Right lung (tissue), 5 donors: ENCODE results near the gene HOXB6. TPM values are rescaled to one million over a fixed set of nuclear protein-coding genes. Genes with fewer than 3 reads are reported as not detected.

ENCODE experiments used
- DNase-seq, 2 donors: peaks; one replicate each; pipeline ENCODE4 v3.0.0-alpha.2; 2013
- polyA plus RNA-seq, 5 donors: library from polyadenylated mRNA; unstranded; fragments of 120-200 nt; gene quantifications; one replicate each; pipeline versions ENCODE4 v1.2.1 to v1.2.3, GENCODE V29; 2013; ENCODE audit warnings: inconsistent platforms in 1 of 5, low replicate concordance in 1 of 5; ENCODE audit not compliant: insufficient read length in 5 of 5, insufficient read depth in 1 of 5

HOXB6 gene
- polyA plus RNA-seq, 5 donors, result 11.9 to 14.9 (median 13.3) TPM

DNA sequence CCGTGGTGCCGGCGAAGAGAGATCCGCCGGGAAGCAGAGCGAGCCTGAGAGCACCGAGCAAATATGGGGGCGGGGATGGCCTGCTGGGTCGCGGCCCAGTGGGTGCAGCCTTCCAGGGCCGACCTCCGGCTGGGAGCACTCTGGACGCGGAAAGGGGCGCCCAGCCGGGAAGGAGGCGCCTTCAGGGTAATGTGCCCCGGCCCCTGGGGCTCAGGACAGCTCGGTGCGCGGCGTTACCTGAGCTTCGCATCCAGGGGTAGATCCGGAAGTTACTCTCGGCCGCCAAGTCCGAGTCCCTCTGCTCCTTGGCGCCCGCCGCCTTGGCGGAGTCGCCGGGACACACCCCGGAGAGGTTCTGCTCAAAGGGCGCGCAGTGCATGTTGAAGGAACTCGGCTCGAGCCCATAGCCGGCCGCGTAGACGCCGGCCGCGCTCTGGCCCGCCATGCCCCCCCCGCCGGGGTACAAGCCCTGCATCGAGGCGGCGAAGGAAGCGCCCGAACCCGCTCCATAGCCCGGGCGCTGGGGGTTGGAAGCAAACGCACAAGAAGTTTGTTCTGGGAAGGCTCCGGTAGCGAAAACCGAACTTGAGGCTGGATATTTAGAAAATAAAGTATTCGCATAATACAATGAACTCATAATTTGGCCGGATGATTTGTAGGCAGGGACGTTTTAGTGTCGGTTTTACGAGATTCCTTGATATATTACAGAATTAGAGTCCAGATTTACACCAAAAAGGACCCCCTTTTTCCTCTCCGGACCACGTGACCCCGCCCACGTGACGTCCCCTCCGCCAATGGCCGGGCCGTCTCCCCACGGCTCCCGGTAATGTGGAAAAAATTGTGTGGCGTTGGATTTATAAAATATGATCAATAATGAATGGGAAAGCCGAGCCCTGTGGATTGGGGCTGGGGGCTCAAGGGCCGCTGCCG is 5.8 kb upstream of the HOXB6 start, which contains the start of gene HOXB7:
Gene HOXB7, minus strand, starts transcription at position 736 of the 930 bp plus-strand sequence. Its CDS starts 99 bp downstream, at position 637.
- no peak for DNase-seq

DNA sequence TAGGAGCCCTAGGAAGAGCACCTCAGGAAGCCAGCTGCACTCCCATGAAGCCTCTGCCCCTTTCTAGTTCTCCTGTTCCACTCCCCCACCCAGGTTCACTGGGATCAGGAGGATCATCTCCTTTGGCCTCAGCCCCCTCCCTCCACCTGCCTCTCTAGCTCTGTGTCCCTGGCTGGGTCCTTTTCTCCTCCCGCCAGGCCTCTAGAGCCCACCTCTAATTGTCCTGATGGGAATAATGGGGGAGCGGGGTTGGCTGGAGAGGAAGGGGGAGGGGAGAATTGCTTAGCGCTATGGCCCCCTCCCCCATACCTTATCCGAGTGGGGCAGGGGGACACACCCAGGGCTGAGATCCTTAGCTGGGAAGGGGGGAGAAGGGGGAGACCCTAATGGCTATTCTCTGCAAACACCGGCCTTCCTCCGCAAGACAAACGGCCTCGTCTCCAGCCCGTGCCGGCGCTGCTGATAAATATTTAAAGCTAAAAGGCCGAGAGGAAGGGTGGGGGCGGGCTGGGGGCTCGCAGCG is 5.0 kb upstream of the HOXB6 start:
- DNase-seq, result no peak

GRCh38 chr17:48609033-48609432 is 4.2 kb upstream of the HOXB6 start:
- DNase-seq, result no peak

- DNase-seq, result no peak
These were observed 3.7 kb upstream of the HOXB6 start for GRCh38 chr17:48608494-48608834.

DNA sequence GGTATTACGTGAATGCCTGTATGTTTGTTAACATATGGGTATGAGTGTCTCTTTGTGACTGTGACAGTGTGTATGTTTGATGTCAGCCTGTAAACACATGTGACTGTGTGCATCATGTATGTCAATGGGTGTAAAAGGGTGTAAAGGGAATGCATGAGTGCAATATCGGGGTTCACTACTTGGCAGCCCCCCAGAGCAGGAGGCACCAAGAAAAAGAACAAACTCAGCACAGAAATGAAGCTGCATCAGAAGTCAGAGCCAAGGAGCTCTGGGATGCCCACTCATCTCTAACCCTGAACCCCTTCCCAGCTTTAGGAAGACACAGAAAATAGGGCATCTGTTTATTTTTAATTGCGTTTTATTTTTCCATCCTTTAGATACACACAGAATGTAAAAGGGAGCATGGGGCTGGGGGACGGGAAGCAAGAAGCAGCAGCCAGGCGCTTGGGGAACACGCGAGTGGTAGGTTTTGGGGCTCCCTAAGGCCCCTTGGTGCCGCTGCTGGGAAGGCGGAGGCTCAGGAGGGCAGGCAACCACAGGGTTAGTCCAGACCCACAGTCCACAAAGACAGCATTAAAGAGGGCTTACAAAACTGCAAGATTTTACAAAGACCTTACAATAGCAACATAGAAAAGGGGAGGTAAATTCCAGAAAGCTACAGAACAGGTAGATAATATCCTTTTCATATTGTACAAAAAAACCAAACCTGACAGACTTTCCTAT is 2.3 kb upstream of the HOXB6 start:
- DNase-seq, result no peak

- no peak for DNase-seq
These were observed 1.5 kb upstream of the HOXB6 start for GRCh38 chr17:48605991-48606891.

DNA sequence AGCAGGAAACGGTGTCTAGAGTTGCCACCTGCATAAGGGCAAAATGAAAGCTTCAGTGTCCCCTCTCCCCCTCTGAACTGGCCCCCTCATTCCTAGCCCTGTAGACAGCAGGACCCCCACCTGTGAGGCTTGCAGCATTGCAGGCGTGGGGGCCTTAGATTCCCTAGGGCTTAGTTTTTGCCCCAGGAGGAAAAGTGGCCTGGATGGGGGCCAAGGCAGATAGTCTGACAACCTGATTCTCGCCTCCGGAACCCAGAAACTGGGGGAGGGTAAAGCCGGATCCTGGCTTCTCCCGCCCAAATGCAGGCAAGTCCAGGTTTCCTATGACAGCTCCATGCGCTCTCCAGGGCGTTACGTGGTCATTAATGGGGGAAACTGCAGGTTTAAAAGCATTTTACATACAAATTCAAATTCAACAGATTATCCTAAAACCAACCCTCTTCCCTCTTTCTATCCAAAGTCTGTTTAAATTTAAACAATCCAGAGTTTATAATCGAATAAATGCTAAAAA is 678 bp upstream of the HOXB6 start:
- no peak for DNase-seq

DNA sequence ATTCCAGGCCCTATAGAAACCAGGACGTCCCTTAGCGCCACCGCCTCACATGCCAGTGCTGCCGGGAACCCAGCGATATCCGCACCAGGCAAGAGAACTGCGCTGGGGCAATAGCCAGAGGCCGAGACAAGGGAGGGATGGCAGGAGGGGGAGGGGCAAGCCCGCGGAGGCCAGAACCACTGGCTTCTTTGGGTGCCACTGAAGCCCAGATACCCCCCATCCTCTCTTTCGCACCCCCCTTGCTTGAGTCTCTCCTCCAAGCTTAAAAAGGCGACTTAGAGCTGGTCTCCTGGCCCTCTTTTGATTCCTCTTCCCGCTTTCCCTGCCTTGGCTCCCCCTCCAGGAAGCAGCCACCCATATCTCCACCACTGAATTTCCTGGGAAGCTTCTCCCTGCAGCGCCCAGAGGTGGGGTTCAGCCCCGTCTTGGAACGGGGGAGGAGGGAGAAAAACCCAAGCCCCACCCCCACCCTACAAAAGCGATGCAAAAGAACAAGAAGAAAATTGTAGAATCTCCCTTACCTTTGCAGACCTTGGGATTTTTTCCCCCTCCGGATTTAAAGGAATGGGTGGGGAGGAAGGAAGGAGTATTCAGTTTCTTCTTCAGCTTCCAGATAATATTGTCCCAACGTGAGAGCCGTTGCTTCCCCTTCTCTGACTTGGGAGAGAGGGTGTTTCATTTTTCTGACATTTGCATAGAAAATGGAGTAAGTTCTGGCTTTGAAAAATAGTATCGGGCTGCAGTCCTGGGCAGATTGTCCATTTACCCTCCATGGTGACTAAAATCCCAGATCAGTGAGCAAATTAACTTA is 622 bp downstream of the HOXB6 start:
- DNase-seq, result no peak

DNA sequence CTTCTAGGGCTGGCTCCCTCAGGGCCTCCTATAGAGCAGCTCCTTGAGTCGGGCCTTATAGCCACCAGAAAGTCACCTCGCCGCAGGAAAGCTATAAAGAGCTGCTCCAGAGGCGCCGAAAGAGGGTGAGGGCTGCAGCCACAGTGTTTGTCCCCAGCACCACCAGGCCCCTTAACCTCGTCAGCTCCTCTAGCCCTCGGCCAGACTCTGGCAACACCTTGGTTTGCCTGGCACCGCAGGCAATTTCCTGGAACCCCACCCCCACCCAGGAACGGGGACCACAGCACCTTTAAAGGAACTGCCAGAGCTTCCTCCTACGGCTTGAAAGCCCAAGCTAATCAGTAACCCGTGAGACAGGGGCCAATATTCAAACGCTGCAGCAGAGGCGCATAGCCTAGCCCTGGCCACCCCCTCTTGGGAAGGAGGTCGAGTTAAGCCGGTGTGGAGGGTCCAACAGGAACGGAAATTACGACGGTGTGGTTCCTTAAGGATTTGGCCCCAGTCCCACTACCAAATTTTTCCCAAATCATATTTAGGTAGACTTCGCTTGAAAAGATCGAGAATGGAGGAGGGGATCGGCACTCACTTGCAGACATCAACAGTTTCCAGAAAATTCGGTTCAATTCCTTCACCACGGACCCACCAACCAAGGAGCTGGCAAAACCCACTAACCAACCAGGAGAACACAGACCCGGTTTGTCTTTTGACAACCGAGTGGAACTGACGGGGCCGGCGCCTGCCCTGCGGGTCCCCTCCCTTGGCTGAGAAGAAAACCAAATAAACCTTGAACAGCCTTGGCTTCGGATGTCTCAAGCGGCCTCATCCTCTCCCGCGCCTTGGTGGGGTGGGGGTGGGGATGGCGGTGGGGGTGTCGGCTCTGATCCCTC is 3.0 kb downstream of the HOXB6 start:
- no peak for DNase-seq

DNA sequence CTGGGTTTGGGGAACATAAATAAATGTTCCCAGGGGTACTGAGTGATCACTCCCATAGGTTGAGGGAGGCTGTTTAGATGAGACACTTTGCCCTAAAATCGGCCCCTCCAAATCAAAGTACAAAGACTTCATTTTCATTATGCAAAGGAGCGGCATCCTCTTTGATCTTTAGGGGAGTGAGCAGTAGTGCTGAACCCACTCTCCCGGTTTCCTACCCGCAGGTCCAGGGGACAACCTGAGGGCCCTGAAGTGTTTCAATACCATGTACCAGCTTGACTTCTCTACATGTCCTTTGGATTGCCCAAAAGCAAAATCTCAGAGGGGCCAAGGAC is 3.6 kb downstream of the HOXB6 start:
- DNase-seq, result no peak

GRCh38 chr17:48600244-48601098 is 4.3 kb downstream of the HOXB6 start:
- DNase-seq, result no peak

DNA sequence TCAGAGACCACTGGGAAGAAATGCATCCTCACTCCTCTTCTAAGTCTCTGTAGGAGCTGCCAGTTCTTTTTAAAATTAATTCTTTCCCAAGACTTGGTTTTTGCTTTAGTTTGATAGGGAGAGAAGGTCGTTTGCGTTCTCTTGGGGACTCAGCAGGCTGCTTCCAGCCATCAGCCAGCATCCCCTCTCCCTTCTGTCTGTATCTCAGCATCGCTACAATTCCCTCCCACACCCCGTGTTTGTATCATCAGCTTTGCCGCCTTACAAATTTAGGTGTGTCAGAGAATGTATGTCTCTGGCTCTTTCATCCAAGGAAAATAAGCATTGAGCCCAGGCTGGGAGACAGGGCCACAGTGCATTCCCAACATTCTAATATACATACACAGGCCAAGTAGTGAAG is 5.4 kb downstream of the HOXB6 start:
- DNase-seq, result no peak

GRCh38 chr17:48598736-48599135 is 6.0 kb downstream of the HOXB6 start:
- DNase-seq, result no peak

- peak; percentile 86 to 90 for DNase-seq
These were observed 6.8 kb downstream of the HOXB6 start for GRCh38 chr17:48597778-48598631.

DNA sequence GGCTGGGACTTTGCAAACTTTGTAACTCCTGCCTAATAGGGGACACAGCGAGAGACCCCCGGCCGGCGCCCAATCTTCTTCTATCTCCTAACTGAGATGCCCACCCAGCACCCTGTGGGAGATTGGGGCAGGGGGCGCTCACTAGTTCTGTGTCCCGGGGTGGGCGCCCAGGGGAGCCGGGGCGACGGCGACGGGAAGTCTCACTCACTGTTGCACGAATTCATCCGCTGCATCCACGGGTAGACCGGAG is 7.3 kb downstream of the HOXB6 start:
- DNase-seq, result no peak

DNA sequence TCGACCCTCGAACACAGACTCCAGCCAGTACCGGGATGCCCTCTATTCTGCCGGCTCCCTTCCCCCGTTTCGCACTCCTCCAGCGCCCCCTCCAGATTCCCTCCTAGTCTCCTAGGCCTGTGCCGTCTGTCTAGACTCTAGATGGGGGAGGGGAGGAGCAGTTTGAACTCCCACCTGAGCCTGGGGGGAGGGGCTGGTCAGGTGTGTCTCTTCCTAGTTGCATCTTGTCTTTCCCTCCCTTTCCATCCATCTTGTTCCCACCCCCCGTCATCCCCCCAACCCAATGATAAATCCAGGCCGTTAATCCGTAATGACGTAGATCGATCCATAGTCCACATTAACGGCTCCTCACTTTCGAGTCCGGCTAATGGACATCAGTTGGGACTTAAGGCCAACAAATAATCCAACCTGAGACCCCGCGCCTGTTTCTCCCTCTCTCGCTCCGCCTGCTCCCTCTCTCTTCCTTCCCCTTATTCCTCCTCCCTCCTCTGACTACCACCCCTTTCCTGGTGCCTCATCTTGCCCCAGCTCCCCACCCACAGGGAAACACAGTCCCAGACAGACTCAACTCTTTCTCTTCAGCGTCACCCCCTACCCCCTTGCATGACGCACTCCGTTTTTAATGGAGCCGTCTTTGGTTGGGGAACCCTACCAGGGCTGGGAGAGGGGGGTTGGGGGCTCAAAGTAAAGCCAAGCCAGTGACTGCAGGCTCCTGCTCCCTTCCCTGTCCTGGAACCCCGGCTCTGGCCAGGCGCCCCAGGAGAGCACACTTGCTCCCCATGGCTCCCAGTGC is 7.9 kb downstream of the HOXB6 start:
- peak in 1 of 2 donors; percentile 47 for DNase-seq
